ENCODE results near the gene ZBTB7C.

The ZBTB7C gene

GRCh38 chr18:48022531-48023329 is 386.5 kb downstream of the ZBTB7C start:
- Histone ChIP-seq H3K9me2 (replicated peaks; ENCODE audit: low read depth, low read length) (no peaks in the 10 kb centered on the region), H3K4me2 (ENCODE audit: low read depth, low read length, poor library complexity, severe bottlenecking) (no peak overlapping the region), H2AFZ (ENCODE audit: low read length) (peak overlapping the region; percentile 31; the same call in 1 of the 2 replicates), H3K36me3 (ENCODE audit: insufficient read depth, low read length) (no peaks in the 10 kb centered on the region), H3K4me1 (ENCODE audit: insufficient read depth, low read length, poor library complexity, severe bottlenecking) (peaks cover 11% of the 10 kb centered on the region), H3K27me3 (ENCODE audit: insufficient read depth, low read length, poor library complexity, severe bottlenecking) (no peaks in the 10 kb centered on the region), H3F3A (ENCODE audit: low read depth) (no peaks in the 10 kb centered on the region), H3K79me2 (ENCODE audit: insufficient read depth, low read length) (no peaks in the 10 kb centered on the region), H3K9ac (ENCODE audit: low read depth, low read length, poor library complexity, severe bottlenecking) (no peak overlapping the region), H4K20me1 (ENCODE audit: insufficient read depth, low read length, poor library complexity, severe bottlenecking) (no peaks in the 10 kb centered on the region), H3K9me3 (ENCODE audit: insufficient read depth, low read depth, low read length) (no peaks in the 10 kb centered on the region), H3K4me3 (ENCODE audit: low read length, poor library complexity, severe bottlenecking) (no peak overlapping the region)
- peak; percentile 84 for TF ChIP-seq CTCF (conservative IDR thresholded peaks at IDR 0.05; ENCODE audit: low read length)
- TF ChIP-seq EZH2phosphoT487 (IDR thresholded peaks at IDR 0.05; ENCODE audit: borderline replicate concordance), result no peak

GRCh38 chr18:48022021-48022420 is 387.2 kb downstream of the ZBTB7C start:
- Histone ChIP-seq H2AFZ (ENCODE audit: low read length) (peak overlapping the region; percentile 31; the same call in 1 of the 2 replicates), H3K9me2 (replicated peaks; ENCODE audit: low read depth, low read length) (no peaks in the 10 kb centered on the region), H3F3A (ENCODE audit: low read depth) (no peaks in the 10 kb centered on the region), H3K27me3 (ENCODE audit: insufficient read depth, low read length, poor library complexity, severe bottlenecking) (no peaks in the 10 kb centered on the region), H3K9ac (ENCODE audit: low read depth, low read length, poor library complexity, severe bottlenecking) (no peak overlapping the region), H3K9me3 (ENCODE audit: insufficient read depth, low read depth, low read length) (no peaks in the 10 kb centered on the region), H3K4me2 (ENCODE audit: low read depth, low read length, poor library complexity, severe bottlenecking) (no peak overlapping the region), H4K20me1 (ENCODE audit: insufficient read depth, low read length, poor library complexity, severe bottlenecking) (no peaks in the 10 kb centered on the region), H3K4me3 (ENCODE audit: low read length, poor library complexity, severe bottlenecking) (no peak overlapping the region), H3K4me1 (ENCODE audit: insufficient read depth, low read length, poor library complexity, severe bottlenecking) (peaks cover 11% of the 10 kb centered on the region), H3K36me3 (ENCODE audit: insufficient read depth, low read length) (no peaks in the 10 kb centered on the region), H3K79me2 (ENCODE audit: insufficient read depth, low read length) (no peaks in the 10 kb centered on the region)
- no peak for TF ChIP-seq EZH2phosphoT487 (IDR thresholded peaks at IDR 0.05; ENCODE audit: borderline replicate concordance)
- no peak for TF ChIP-seq CTCF (conservative IDR thresholded peaks at IDR 0.05; ENCODE audit: low read length)

DNA sequence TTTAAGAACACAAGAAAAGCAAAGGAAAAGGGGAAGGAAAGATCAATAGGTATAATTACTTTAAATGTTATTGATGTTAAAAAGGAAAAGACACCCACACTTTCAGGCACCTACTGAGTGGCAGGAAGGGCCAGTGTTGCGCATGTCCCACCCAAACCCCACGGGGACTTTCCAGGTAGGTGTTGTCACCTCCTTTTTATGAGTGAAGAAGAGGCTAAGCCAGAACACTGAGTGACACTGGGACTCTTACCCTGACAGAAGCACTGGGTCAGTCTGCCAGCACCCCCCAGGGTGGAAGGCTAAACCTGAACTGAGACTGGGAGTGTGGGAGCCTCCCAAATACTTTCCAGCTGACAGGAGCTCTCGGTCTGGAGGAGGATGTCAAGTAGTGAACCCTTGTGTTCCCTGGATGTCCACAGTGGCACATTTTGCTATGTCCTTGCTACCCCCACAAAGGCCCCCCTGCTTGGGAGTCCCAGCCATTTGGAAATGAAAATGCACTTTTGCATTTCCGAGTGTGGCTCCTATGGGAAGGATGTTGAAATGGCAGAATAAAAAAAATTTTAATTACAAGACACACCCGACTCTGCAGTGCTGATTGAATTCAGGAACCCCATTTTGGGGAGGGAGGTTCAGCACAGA is 387.8 kb downstream of the ZBTB7C start:
- Histone ChIP-seq H3K4me1 (ENCODE audit: insufficient read depth, low read length, poor library complexity, severe bottlenecking) (peaks cover 11% of the 10 kb centered on the region), H3K4me3 (ENCODE audit: low read length, poor library complexity, severe bottlenecking) (no peak overlapping the region), H3F3A (ENCODE audit: low read depth) (no peaks in the 10 kb centered on the region), H4K20me1 (ENCODE audit: insufficient read depth, low read length, poor library complexity, severe bottlenecking) (no peaks in the 10 kb centered on the region), H3K9me3 (ENCODE audit: insufficient read depth, low read depth, low read length) (no peaks in the 10 kb centered on the region), H3K27me3 (ENCODE audit: insufficient read depth, low read length, poor library complexity, severe bottlenecking) (no peaks in the 10 kb centered on the region), H3K9me2 (replicated peaks; ENCODE audit: low read depth, low read length) (no peaks in the 10 kb centered on the region), H3K4me2 (ENCODE audit: low read depth, low read length, poor library complexity, severe bottlenecking) (no peak overlapping the region), H3K9ac (ENCODE audit: low read depth, low read length, poor library complexity, severe bottlenecking) (no peak overlapping the region), H3K36me3 (ENCODE audit: insufficient read depth, low read length) (no peaks in the 10 kb centered on the region), H2AFZ (ENCODE audit: low read length) (no peak overlapping the region), H3K79me2 (ENCODE audit: insufficient read depth, low read length) (no peaks in the 10 kb centered on the region)
- TF ChIP-seq CTCF (conservative IDR thresholded peaks at IDR 0.05; ENCODE audit: low read length), result no peak
- no peak for TF ChIP-seq EZH2phosphoT487 (IDR thresholded peaks at IDR 0.05; ENCODE audit: borderline replicate concordance)

All from Loucy (cell line).